C4-2B (cell line): ENCODE measurements around the gene ATP6V0E2.

Experiments
- CTCF ChIP-seq: fragments of 450-650 bp; conservative IDR thresholded peaks from 2 replicates; pipeline ENCODE4 v1.5.1; 2017; ENCODE audit warnings: mild to moderate bottlenecking
- ZFX ChIP-seq: fragments of 450-650 bp; IDR thresholded peaks from 2 replicates; pipeline ENCODE4 v1.6.1; 2017

- TF ChIP-seq CTCF, result no peak
- TF ChIP-seq ZFX, result no peak
Observed at GRCh38 chr7:149846021-149846420, 27.7 kb upstream of the ATP6V0E2 start.
